Cerebellar cortex (tissue), 1 donor: Measurements from ENCODE around the gene PRRT1.
A peak's percentile ranks its signal among the peaks of the same experiment; 100 is the strongest.
"Not testable (repeated sequence)": the region's sequence is repeated elsewhere in the genome, so short reads cannot be mapped to it uniquely, and the experiment has no call there.

ENCODE experiments used
- DNase-seq: peaks from one replicate; pipeline ENCODE4 v3.0.0-alpha.2; 2015; ENCODE audit warnings: low spot score

The PRRT1 gene

GRCh38 chr6:32120573-32121059, 31.1 kb downstream of the PRRT1 start:
- DNase-seq = no peak

DNA sequence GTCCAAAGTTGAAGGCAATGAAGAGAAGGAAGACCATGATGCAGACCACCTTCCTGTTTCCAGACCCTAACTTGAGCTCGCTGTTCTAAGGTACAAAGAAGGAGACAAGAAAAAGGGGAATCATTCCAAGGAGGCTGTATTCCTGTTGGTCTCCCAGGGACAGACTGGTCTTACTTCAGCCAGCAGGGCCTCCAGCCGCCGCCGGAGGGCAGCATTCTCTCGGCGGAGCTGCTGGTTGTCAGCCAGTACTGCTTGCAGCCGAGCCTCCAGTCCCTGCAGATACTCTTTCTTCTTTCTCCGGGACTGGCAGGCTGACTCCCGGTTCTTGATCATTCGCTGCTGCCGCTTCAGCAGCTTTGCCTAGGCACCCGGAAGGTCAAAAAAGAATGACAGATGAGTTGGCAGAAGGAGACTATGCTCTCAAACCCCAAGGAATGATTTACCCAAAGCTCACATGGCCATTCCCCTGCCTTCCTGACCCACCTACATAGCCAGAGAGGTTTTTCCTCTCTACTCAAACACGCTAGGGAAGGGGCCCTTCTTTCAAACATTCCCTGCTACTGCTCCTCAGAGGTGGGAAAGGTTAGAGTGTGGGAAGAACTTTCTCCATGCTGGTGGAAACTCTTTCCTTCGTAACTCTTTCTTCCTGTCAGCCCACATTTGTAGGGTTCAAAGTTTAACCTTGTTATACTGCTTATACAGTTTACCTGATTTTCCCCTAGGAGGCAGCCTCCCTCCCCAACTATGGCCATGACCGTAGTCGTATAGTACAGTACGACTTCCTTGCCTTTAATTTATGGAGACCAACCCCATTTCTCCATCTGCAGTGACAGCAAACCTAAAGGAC, 32.7 kb downstream of the PRRT1 start:
- peak; percentile 92 for DNase-seq

DNA sequence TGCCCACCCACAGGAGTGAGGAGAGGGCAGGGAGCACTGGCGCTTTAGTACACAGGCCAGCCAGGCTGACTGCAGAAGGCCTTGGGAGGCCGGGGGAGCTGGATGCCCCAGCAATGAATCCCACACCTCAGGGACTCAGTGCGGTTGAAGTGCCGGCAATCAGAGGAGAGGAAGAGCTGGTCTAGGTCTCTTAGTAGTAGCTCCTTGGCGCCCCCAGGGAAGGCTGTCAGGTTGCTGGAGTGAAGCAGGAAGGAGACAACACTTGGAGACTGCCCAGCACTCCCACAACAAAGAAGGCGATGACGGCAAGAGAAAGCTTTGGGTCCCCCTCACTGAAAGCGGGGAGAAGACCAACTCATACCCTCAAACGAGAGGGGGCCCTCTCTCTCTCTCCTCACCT, 34.3 kb downstream of the PRRT1 start:
- DNase-seq = no peak

- DNase-seq = no peak
These were observed 35.1 kb downstream of the PRRT1 start for GRCh38 chr6:32116674-32117073.

DNA sequence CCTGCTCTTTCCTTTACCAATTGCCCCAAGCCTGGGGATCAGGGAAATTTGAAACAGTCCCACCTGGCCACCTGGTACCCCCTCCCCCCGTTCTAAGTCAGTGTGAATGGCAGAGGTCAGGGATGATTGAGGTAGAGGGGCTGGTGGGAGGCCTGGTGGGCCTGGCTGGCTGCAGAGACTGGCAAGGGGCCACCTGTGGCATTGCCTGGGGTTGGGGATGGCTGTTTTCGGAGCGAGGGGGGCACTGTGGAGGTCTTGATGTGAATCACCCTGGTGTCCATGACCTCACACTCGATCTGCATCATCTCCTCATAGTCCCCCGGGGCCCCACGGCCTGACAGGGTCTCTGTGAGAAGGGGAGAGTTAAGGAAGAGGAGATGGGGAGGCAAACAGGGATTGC, 36.1 kb downstream of the PRRT1 start:
- DNase-seq = no peak

DNA sequence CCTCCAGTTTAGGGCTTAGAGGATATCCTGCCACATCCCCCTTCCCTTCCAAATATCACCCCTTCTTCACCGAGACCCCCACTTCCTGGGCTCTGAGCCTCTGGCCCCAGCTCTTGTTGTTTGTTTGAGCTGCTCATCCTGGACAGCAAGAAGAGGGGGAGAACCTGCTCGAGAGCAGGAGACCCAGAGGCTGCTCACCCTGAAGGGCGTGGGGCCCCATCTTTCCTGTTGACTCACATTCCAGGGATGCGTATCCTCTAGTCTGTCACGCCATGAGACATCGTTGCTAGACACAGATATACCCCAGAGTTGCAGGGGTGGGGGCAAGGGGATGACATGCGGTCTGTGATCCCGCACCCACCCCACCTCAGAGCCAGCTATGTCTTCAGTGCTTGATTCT, 36.9 kb downstream of the PRRT1 start:
- DNase-seq = no peak

DNA sequence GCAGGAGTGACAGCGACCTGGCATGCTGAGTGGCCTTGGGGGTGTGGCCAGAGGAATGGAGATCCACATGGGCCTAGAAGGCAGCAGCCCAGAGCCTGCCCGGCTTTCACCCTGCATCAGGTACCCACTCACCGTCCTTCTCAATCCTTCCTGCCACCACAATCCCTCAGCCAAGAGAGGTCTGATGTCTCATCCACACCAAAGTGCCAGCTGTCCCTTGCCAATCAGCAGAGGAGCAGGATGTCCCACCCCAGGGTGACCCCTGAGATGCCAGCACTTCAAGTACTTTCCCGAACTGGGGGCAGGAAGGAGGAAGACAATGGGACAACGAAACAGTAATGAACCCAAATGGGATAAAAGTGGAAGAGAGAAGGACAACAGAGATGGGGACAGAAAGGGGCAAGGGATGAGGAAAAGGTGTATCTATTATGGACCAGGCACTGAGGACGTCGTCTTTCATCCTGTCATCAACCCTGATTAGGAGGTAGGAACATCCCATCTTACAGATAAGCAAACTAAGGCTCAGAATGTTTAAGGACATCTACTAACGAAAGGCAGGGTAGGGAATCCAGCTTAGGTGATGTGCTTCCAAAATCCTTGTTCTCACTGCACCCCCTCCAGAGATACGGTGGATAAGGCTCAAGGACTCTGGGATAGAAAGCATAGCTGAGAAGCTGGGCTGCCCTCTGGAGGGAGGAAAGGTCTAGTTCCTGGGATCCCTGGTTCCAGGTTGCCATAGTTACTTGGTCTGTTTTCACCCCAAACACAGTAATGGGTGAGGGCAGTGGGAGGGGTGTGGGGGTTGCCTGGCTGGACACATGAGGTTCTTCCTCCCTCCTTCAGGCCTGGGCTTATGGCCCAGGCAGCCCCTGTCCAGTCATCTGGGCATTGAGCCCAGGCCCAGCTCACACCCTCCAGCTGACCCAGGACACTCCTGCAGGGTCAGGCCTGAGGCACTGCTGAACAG, 38.1 kb downstream of the PRRT1 start:
- peak; percentile 60 for DNase-seq

DNA sequence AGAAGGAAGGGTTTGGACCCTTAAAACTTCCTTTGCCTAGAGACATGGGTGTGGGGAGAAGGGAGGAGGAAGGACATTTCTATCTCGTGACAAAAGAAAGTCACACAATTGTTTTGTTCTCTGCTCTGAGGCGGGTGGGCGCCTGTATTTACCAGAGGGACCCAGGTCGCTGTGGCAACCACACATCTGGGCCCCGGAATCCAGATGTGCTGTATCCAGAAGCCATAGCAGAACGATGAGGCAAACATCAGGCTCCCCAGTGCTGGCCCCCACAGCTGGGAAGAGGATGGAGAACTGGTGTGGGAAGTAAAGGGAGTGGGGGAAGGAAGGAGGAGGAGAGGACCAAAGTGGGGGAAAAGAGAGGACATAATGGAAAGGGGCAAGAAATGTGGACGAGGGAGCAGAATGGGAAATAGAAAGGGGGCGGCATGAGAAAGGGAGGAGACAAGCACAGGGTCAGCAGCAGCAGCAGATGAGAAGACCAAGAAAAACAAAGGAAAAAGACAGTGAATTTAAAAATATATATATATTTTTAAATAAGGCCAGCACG, 39.2 kb downstream of the PRRT1 start:
- no peak for DNase-seq

- no peak for DNase-seq
These were observed 40.2 kb downstream of the PRRT1 start for GRCh38 chr6:32111424-32112066.

- no peak for DNase-seq
These were observed 41.1 kb downstream of the PRRT1 start for GRCh38 chr6:32110632-32111031.

- DNase-seq = no peak
These were observed 42.0 kb downstream of the PRRT1 start for GRCh38 chr6:32109765-32110160.

GRCh38 chr6:32109114-32109764, 42.5 kb downstream of the PRRT1 start, which contains the start of gene TNXB:
Gene TNXB, minus strand, starts transcription at chr6:32109338. Its CDS starts 11,140 bp downstream, at chr6:32098198.
- no peak for DNase-seq

- no peak for DNase-seq
These were observed 43.0 kb downstream of the PRRT1 start for GRCh38 chr6:32108727-32109113.

- no peak for DNase-seq
These were observed 43.6 kb downstream of the PRRT1 start for GRCh38 chr6:32108094-32108627.

GRCh38 chr6:32107406-32107805, 44.3 kb downstream of the PRRT1 start:
- DNase-seq = no peak

DNA sequence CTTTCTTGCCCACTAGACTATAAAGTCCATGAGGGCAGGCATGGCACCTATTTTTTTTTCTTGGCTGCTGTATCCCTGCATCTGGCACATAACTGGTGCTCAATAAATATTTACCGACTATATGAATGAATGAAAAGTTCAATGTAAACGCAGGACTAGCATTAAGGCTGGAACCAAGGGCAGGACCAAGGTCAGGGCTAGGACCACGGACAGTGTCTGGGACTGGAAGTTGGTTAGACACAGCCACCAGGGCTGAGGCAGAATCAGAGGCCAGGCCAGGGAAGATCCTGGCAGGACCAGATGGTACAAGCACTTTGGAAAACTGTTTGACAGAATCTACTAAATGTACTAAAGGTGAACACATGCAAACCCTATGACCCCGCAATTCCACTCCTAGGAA, 46.3 kb downstream of the PRRT1 start:
- DNase-seq = no peak

GRCh38 chr6:32102255-32102654, 49.5 kb downstream of the PRRT1 start:
- DNase-seq = no peak

- not testable (repeated sequence) for DNase-seq
These were observed 51.5 kb downstream of the PRRT1 start for GRCh38 chr6:32100251-32100650.
